GM13976 (cell line): ENCODE results near the gene SH3RF3.

Source experiments
- DNase-seq: peaks from one replicate; pipeline ENCODE4 v3.0.0; 2012; ENCODE audit warnings: low spot score
- CTCF ChIP-seq: IDR thresholded peaks from 2 replicates; pipeline ENCODE4 v1.5.1; 2012; ENCODE audit warnings: borderline replicate concordance, mild to moderate bottlenecking; ENCODE audit not compliant: insufficient read depth; ENCODE audit errors: extremely low read depth, missing control alignments, control extremely low read depth
- in situ Hi-C: fragments of 300-500 bp; cut with MboI; formaldehyde crosslinking; loops from one replicate; pipeline ENCODE4 v1.12.0; 2022; ENCODE audit warnings: low sequenced_read_pairs, mixed read lengths, inconsistent platforms; ENCODE audit not compliant: unreplicated experiment

The SH3RF3 gene

GRCh38 chr2:109168086-109168485 lies 39.1 kb downstream of the SH3RF3 start:
- in situ Hi-C loops, result no loop called here
- DNase-seq, result no peak
- TF ChIP-seq CTCF, result no peak

GRCh38 chr2:109168716-109169115 lies 39.7 kb downstream of the SH3RF3 start:
- no peak for DNase-seq
- no peak for TF ChIP-seq CTCF
- in situ Hi-C loops, result no loop called here

GRCh38 chr2:109170645-109171044 lies 41.6 kb downstream of the SH3RF3 start:
- no peak for TF ChIP-seq CTCF
- in situ Hi-C loops, result no loop called here
- DNase-seq, result no peak

GRCh38 chr2:109171444-109172334 lies 42.7 kb downstream of the SH3RF3 start:
- in situ Hi-C loops, result no loop called here
- no peak for TF ChIP-seq CTCF
- DNase-seq, result no peak

GRCh38 chr2:109172556-109173105 lies 43.6 kb downstream of the SH3RF3 start:
- no peak for DNase-seq
- no peak for TF ChIP-seq CTCF
- in situ Hi-C loops, result no loop called here

GRCh38 chr2:109173311-109174171 lies 44.5 kb downstream of the SH3RF3 start:
- no peak for DNase-seq
- in situ Hi-C loops, result no loop called here
- no peak for TF ChIP-seq CTCF
